K562 (cell line): ENCODE measurements around the gene PTGES3L. TPM values are rescaled to one million over a fixed set of nuclear protein-coding genes. Genes with fewer than 3 reads are reported as not detected.

Source experiments
- BRD9 ChIP-seq: fragments of 450-650 bp; IDR thresholded peaks from 2 replicates; pipeline ENCODE4 v1.6.1; 2018; ENCODE audit warnings: low read depth; ENCODE audit not compliant: partially characterized antibody
- CCAR2 ChIP-seq: fragments of 200-400 bp; formaldehyde crosslinking; IDR thresholded peaks from 2 replicates; pipeline ENCODE4 v1.6.1; 2017; ENCODE audit warnings: mild to moderate bottlenecking, low read depth, low read length
- CGGBP1 ChIP-seq: fragments of 250-450 bp; sonication (Bioruptor Pico); IDR thresholded peaks from 2 replicates; pipeline ENCODE4 v1.9.0; 2021; ENCODE audit warnings: mild to moderate bottlenecking
- FOXA1 ChIP-seq: fragments of 450-650 bp; IDR thresholded peaks from 2 replicates; pipeline ENCODE4 v1.6.1; 2016; ENCODE audit warnings: mild to moderate bottlenecking, borderline replicate concordance
- KAT7 ChIP-seq: sonication (generic); formaldehyde crosslinking; IDR thresholded peaks from 2 replicates; pipeline ENCODE4 v1.8.0; 2022; ENCODE audit warnings: missing genetic modification reagents, mild to moderate bottlenecking, borderline replicate concordance
- KHSRP ChIP-seq: fragments of 450-650 bp; IDR thresholded peaks from 2 replicates; pipeline ENCODE4 v1.6.1; 2017
- KLF10 ChIP-seq: fragments of 250-450 bp; sonication (Bioruptor Pico); IDR thresholded peaks from 2 replicates; pipeline ENCODE4 v1.6.1; 2021; ENCODE audit warnings: matching md5 sums
- KLF6 ChIP-seq: fragments of 250-450 bp; sonication (Bioruptor Pico); IDR thresholded peaks from 2 replicates; pipeline ENCODE4 v1.4.0; 2020; ENCODE audit warnings: mild to moderate bottlenecking, moderate library complexity, borderline replicate concordance
- MAFG ChIP-seq: fragments of 450-650 bp; conservative IDR thresholded peaks from 2 replicates; pipeline ENCODE4 v1.6.1; 2016; ENCODE audit warnings: missing genetic modification characterization, missing compliant biosample characterization
- NCOR1 ChIP-seq: fragments of 450-650 bp; IDR thresholded peaks from 2 replicates; pipeline ENCODE4 v1.6.1; 2016; ENCODE audit warnings: mild to moderate bottlenecking, moderate library complexity
- PYGO2 ChIP-seq: fragments of 450-650 bp; IDR thresholded peaks from 2 replicates; pipeline ENCODE4 v1.6.1; 2016; ENCODE audit warnings: mild to moderate bottlenecking, missing genetic modification characterization, moderate library complexity, missing compliant biosample characterization
- YY1 ChIP-seq, 3 experiments: IDR thresholded peaks; 2 replicates each; pipeline ENCODE4 v1.6.1; 2011; ENCODE audit warnings: low read length in 2 of 3, mild to moderate bottlenecking in 2 of 3, moderate library complexity in 2 of 3, borderline replicate concordance in 1 of 3, control low read depth in 1 of 3, low read depth in 1 of 3; ENCODE audit not compliant: insufficient read depth in 3 of 3, insufficient replicate concordance in 2 of 3, control insufficient read depth in 1 of 3, insufficient read length in 1 of 3; ENCODE audit errors: extremely low read depth in 1 of 3
- ZFP1 ChIP-seq: fragments of 450-650 bp; formaldehyde crosslinking; IDR thresholded peaks from 2 replicates; pipeline ENCODE4 v1.4.0; 2020; ENCODE audit warnings: mild to moderate bottlenecking, mixed read lengths
- ZKSCAN1 ChIP-seq: fragments of 150-350 bp; IDR thresholded peaks from 2 replicates; pipeline ENCODE4 v1.6.1; 2016; ENCODE audit warnings: low read depth, low read length
- polyA plus RNA-seq, 8 experiments: library from polyadenylated mRNA; depleted of rRNA in 4 of 8; stranded (reverse) in 5 of 8; unstranded in 3 of 8; fragments of >200 nt; fragmentation: Nextera tagmentation in 2 of 8; fragmentation: Illumina TruSeq in 1 of 8; extraction: Ambion mirVana in 2 of 8; extraction: Trizol in 1 of 8; gene quantifications; 2 replicates each; pipeline versions ENCODE4 v1.2.1 to v1.2.3, GENCODE V29; 2011 to 2014; ENCODE audit warnings: inconsistent platforms in 1 of 8, missing spikeins in 1 of 8
- total RNA-seq, 7 experiments: library from RNA; depleted of rRNA in 6 of 7; stranded (reverse); fragments of >200 nt in 6 of 7; fragmentation: Illumina TruSeq in 2 of 7; extraction: Trizol in 2 of 7; gene quantifications; 2 replicates each; pipeline versions ENCODE4 v1.2.1 to v1.2.3, GENCODE V29; 2011 to 2021; ENCODE audit warnings: low replicate concordance in 1 of 7
- TF ChIP-seq, protein P1 (sequence below): IDR thresholded peaks from 2 replicates; pipeline ENCODE4 v1.6.1; 2011; ENCODE audit not compliant: insufficient read length; ENCODE audit errors: extremely low read depth
- TF ChIP-seq, protein P2 (sequence below): sonication (generic); formaldehyde crosslinking; IDR thresholded peaks from 2 replicates; pipeline ENCODE4 v1.8.1; 2023; ENCODE audit warnings: mild to moderate bottlenecking, missing genetic modification reagents

Gene PTGES3L
- total and polyA plus RNA-seq, 9 of the 15 experiments (the other 6 are each of a cell fraction or from before 2014, with no cell fraction given): 6.0 to 16.0 (median 9.6) TPM

GRCh38 chr17:43020789-43021740, 41.2 kb upstream of the PTGES3L start (continued):
- TF ChIP-seq BRD9 (peak; percentile 16), FOXA1 (no peak), KLF10 (CRISPR knock-in tag) (no peak), YY1 (IDR thresholded peaks at IDR 0.05; ENCODE audit: borderline replicate concordance in 1 of 3, control insufficient read depth in 1 of 3, extremely low read depth in 1 of 3, insufficient read depth in 3 of 3, insufficient read length in 1 of 3, insufficient replicate concordance in 2 of 3, low read depth in 1 of 3, low read length in 2 of 3) (peak in 1 of 3 experiments; percentile 14), KLF6 (CRISPR knock-in tag) (peak; percentile 54; the same call in 1 of the 2 replicates), KAT7 (CRISPR knock-in tag) (no peak), NCOR1 (peak; percentile 65), CGGBP1 (no peak), CCAR2 (no peak), PYGO2 (no peak), MAFG (tag) (peak; percentile 55; the same call in 1 of the 2 replicates), KHSRP (0 out of 2 replicates have a peak, but pooled peaks have one; percentile 4), ZFP1 (CRISPR knock-in tag) (no peak), ZKSCAN1 (no peak)
- TF ChIP-seq, protein P1, sequence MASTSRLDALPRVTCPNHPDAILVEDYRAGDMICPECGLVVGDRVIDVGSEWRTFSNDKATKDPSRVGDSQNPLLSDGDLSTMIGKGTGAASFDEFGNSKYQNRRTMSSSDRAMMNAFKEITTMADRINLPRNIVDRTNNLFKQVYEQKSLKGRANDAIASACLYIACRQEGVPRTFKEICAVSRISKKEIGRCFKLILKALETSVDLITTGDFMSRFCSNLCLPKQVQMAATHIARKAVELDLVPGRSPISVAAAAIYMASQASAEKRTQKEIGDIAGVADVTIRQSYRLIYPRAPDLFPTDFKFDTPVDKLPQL: no peak
- TF ChIP-seq, protein P2, sequence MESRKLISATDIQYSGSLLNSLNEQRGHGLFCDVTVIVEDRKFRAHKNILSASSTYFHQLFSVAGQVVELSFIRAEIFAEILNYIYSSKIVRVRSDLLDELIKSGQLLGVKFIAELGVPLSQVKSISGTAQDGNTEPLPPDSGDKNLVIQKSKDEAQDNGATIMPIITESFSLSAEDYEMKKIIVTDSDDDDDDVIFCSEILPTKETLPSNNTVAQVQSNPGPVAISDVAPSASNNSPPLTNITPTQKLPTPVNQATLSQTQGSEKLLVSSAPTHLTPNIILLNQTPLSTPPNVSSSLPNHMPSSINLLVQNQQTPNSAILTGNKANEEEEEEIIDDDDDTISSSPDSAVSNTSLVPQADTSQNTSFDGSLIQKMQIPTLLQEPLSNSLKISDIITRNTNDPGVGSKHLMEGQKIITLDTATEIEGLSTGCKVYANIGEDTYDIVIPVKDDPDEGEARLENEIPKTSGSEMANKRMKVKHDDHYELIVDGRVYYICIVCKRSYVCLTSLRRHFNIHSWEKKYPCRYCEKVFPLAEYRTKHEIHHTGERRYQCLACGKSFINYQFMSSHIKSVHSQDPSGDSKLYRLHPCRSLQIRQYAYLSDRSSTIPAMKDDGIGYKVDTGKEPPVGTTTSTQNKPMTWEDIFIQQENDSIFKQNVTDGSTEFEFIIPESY (CRISPR knock-in tag): 0 out of 2 replicates have a peak, but pooled peaks have one; percentile 25
